Measurements from ENCODE around the gene LRMDA.

Gene LRMDA

DNA sequence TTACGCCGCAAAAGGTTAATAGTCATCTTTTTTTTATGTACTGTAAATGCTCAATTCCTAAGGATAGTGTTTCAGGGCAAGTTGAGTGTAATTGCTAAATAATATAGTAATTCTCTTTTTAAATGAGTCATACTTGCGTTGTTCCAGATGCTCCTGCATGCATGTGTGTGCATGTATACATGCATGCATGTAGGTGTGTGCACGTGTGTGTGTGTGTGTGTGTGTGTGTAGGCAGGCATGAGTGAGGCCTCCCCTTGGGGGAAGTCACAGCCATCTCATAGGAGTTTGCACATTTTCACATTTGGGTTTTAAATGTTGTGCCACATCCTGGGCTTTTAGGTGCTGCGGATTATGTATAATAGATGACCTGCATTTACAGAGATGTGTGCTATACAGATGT, 1110.4 kb downstream of the LRMDA start:
- DNase-seq (ENCODE audit: low spot score): no peak

- DNase-seq (ENCODE audit: low spot score): peak; percentile 47
Measured at GRCh38 chr10:76542307-76542930, 1111.0 kb downstream of the LRMDA start.

GRCh38 chr10:76543655-76544054, 1112.2 kb downstream of the LRMDA start:
- no peak for DNase-seq (ENCODE audit: low spot score)

GRCh38 chr10:76544789-76545188, 1113.4 kb downstream of the LRMDA start:
- DNase-seq (ENCODE audit: low spot score): no peak

DNA sequence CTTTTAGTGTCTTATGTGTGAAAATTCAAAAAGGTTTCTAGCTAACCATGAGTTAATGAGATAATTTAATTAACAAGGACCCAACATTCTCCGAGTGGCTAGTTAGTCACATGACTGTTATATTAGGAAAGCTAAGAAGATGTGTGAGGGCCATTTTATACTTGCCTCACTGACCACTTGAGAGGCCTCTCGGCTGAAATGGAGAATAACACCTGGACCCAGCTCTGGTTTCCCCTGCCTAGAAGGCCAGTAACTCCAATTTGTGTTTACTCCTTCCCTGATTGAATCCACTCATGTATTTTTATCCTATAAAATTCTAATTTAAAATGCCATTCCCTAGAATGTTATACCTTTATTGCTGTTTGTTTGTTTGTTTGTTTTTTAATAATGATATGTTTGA, 1115.0 kb downstream of the LRMDA start:
- DNase-seq (ENCODE audit: low spot score): no peak

DNA sequence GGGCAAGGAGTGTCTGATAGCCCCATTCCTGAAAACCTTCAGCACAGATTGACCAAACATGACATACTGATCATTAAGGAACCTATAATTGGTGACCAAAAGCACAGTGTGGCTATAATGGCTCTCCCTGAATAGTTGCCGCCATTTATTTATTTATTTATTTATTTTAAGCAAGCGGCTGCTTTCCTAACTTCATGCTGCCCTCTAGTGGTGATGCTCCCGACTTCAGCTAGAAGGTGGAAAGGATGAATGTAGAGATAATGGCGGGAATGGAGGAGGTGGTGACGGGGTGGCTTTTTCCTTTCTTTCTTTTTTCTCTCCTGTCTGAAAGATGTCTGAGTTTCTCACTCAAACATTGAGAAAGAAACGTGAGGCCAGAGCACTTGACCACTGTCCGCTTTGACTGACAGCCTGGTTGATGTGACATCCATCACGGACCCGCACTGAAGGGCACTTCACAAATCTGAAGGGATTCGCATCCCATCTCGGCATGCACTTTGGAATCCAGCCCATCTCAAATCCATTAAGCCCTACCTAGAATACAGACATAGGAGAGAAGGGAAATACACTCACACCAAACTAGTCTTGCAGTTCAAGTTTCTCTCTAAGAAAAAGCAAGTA, 1116.0 kb downstream of the LRMDA start:
- peak; percentile 84 for DNase-seq (ENCODE audit: low spot score)

GRCh38 chr10:76548716-76549115, 1117.3 kb downstream of the LRMDA start:
- no peak for DNase-seq (ENCODE audit: low spot score)

- DNase-seq (ENCODE audit: low spot score): no peak
Measured at GRCh38 chr10:76549171-76549570, 1117.7 kb downstream of the LRMDA start.

DNA sequence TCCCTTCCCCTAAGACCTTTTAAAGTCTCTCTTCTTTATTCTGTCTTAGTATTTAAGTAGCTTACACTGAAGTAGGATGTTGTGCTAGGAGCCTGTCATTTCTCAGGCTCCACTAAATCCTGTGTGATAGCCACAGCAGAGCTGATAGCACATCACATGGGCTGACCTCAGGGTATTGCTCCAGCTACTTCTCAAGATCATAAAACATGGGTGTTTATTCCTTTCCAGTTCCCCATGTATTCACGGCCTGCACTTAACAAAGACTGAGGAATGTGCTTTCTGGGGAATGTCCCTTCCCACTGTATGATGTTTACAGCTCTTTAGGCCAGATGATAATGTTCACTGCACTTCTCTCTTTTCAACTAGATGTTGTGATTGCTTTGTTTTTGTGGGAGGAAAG, 1119.4 kb downstream of the LRMDA start:
- DNase-seq (ENCODE audit: low spot score): no peak

DNA sequence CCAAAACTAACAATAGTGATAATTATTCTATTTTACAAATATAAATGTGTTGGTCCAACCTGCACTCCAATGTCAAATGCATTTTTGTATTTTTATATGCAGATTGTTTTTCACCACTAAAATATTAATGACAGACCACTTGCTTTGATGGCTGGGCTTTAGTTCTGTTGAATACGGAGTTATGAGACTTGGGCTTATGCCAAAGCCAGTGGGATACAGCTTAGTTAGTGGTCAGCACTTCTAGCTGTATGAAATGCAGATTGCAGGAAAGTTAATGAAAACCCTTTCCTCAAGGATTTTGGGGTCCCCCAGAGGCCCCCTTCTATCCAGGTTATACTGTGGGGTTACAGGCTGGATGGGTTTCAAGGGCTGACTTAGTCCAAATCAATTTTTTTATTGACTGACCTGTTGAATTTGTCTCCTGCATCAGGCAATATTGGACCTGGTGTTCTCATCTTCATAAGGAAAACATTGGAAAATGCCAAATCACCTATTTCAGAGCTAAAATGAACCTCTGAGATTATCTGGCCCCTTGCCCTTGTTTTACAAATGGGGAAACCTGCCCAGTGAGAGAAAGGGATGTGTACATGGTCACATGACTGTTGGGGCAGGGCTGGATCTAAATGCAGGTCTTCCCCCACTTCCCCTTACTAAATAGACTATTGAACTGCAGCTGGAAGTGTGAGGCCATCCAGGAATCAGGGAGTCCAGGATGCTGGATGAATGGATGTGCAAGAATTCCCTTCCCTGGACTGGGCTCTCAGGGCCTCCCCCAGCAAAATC, 1120.9 kb downstream of the LRMDA start:
- peak; percentile 27 for DNase-seq (ENCODE audit: low spot score)

DNA sequence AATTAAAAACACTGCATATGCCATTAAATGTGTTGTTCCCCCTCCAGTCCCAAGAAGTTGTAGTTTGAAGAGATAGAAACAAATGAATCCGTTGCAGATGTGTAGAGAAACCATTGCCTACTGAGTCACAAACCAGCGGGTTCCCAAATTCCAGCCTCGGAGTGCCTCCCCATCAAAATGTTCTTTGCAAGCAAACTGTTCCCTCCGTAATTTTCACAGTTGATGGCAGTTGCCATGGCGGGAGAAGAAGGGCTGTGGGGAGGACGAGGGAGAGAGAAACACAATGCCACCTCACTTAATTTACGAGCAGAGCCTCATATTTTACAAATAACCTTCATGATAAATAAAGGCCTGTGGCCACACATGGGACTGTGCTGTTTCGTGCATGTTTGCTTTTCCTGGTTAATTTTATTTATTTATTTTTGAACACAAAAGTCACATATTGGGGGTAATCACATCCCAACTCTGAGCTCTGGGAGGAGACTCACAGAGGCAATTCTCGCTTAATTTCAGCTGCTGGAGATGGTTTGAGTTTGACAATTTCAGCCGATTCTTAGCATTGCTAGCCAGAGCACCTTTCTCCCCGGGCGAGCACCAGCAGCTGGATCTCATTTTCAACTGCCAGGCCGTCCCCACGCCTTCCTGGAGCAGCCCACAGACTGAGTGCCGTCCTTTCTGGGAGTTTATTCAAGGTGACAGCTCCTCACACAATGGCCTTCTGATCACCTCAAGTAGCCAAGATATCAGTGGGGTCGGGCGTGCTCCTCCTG, 1122.0 kb downstream of the LRMDA start:
- peak; percentile 50 for DNase-seq (ENCODE audit: low spot score)

DNA sequence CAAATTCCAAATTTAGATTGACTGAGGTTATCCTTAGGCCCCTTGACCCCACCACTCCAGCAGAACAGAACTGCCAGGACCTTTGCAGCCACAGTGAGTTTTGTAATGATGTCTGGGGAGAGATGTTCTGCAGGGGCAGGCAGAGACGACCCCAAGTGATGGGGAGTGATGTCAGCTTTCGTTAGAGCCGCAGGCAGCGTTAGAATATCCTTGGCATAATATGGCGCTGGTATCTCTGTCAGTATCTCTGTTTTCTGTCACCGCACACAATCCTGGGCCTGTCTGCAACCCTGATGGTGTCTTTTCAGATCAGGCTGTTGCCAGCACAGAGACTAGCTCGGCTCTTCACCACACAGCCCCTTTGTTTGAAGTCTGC, 1122.6 kb downstream of the LRMDA start:
- peak; percentile 81 for DNase-seq (ENCODE audit: low spot score)

GRCh38 chr10:76554478-76554877, 1123.1 kb downstream of the LRMDA start:
- no peak for DNase-seq (ENCODE audit: low spot score)

DNA sequence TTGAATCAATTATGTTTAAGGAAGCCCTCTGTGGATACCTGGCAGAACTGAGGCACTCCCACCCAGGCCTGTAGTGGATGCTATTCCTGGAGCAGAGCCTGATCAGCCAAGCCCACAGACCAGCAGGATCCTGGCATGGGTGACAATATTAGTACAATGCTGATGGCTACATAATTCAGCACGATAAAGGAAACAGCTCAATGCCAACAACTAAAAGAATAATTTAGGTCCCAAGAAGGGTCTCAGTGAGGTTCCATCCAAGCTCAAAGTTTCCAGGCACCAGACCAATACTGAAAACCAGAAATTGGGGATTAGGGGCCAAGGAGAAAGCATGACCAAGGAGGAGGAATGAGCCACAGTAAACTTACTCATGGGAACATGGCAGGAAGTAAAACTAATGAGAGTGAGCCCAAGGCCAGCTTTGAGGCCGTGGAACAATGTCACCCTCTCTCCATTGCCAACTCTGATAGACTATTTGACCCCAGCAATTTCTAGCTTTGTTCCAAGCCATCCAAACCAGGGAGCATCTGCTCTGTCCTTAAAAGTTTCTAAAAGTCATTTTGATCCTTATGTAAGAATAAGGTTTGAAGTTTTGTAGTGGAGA, 1123.7 kb downstream of the LRMDA start:
- no peak for DNase-seq (ENCODE audit: low spot score)

DNA sequence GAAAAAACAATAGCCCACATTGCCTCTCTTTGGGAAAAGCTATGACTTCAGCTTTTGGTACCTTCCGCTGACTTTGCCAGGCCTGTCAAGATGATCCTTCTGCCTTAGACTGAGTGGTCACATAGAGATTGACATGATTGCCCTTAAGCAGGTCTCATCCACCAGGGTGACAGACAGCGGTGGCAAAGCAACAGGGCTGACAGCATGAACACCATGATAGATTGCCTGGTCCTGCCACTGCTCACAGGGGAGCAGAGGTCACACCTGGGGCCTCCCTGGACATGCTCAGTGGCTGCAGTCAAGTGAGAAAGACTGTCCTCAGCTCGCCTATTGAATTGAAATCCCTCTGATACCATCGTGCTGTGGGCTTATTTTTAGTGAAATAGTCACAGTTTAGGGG, 1125.9 kb downstream of the LRMDA start:
- DNase-seq (ENCODE audit: low spot score): no peak

DNA sequence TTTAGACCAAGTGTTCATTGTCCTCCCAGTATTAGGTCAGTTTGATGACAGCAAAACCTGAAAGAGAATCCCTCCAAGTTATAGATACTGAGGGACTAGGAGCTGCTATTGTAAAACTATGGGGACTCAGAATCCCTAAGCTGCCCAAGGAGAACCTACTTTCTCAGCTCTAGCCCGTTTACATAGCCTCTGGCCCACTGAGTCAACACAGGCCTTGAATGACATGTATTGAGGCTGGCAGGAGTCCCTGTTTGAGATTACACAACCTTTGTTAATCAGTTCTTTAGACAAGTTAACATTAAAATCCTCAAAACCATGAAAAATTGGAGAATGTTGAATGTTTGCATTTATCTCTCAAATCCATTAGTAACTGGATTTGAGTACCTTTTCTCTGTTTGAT, 1127.2 kb downstream of the LRMDA start:
- no peak for DNase-seq (ENCODE audit: low spot score)

DNA sequence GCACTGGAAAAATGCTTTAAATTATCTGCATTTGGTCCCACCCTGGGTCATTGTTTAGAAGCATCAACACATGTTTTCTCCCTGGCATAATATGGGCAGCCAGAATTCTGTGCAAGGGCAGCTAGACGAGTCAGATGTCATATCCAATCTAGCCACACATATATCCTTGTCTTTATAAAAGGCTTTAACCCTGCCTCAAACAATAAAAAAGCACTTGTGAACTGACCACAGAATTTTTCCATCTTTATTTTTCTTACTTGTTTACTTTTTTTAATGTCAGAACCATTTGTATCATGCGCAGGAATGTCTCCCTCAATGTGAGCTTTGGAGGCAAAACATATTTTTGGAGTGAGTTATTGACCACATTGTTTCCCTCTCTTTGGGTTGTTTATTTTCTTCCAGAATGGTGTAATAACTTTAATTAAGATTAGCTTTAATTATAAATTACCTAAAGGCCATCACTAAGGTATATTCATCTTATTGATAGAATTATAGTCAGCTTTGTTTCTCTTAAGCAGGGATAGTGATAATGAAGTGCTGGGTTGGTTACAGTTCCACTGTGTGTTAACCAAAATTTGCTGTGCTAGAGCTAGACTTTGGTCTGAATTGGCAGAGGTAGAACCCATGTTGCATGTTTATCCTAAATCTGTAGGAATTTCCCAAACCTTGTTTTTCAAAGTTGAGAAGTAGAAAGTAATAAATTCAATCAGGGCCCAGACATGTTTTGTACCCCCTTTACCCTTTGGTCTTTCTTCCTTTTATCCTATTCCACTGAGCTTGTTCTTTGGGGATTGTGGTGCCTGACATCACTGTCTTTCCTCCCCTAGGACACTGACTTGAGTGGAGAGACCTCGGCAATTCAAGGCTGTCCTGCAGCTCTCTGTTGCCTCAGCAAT, 1127.8 kb downstream of the LRMDA start:
- DNase-seq (ENCODE audit: low spot score): no peak

DNA sequence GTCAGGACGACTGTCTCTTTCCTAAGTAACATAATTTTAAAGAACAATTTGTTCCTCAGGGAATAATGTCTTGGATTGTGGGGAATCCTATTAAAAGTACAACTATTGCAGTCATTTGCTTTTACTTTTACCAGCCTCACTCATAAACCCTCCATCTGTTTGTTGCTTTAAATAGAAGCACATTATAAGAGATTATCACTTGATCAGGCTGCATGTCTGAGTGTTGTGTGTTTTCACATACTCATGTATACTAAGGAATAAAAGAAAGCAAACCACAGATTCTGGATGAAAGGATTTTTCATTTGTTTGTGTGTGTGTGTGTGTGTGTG, 1128.4 kb downstream of the LRMDA start:
- no peak for DNase-seq (ENCODE audit: low spot score)

GRCh38 chr10:76560338-76560737, 1128.9 kb downstream of the LRMDA start:
- no peak for DNase-seq (ENCODE audit: low spot score)

- DNase-seq (ENCODE audit: low spot score): no peak
Measured at GRCh38 chr10:76563286-76563685, 1131.9 kb downstream of the LRMDA start.

DNA sequence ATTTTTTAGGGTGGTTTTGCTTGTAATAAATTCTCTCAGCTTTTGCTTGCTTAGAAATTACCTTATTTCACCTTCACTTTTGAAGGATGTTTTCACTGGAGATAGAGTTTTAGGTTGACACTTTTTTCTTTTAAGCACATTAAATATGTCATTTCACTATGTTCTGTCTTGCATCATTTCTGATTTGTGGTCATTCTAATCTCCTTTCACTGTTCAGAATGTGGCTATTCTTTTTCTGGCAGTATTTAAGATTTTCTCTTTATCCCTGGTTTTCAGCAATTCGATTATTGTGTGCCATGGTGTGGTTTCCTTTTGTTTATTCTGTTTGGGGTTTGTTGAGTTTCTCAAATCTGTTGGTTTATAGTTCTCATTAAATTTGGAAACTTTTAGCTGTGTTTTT, 1140.6 kb downstream of the LRMDA start:
- DNase-seq (ENCODE audit: low spot score): no peak
